Erythroblast (primary cell): ENCODE measurements around the gene SRCIN1.

ENCODE experiments used
- GATA1 ChIP-seq: IDR thresholded peaks from 2 replicates; pipeline ENCODE4 v1.6.1; 2011; ENCODE audit warnings: low read depth, mild to moderate bottlenecking, control low read depth, low read length, moderate library complexity
- POLR2A ChIP-seq: IDR thresholded peaks from 2 replicates; pipeline ENCODE4 v1.6.1; 2011; ENCODE audit warnings: mild to moderate bottlenecking, low read length

GRCh38 chr17:38535886-38536285 lies 69.9 kb downstream of the SRCIN1 start:
- no peak for TF ChIP-seq POLR2A
- TF ChIP-seq GATA1, result no peak
